ENCODE measurements around the gene ZNF511. TPM values are rescaled to one million over a fixed set of nuclear protein-coding genes. Genes with fewer than 3 reads are reported as not detected.

The ZNF511 gene
- polyA plus RNA-seq, 1 experiment, result 21.6 TPM

- ChIA-PET CTCF (no interaction called here), POLR2A (no interaction called here)
These were observed 24.4 kb downstream of the ZNF511 start for GRCh38 chr10:133332936-133333699.

GRCh38 chr10:133334503-133335245 is 26.0 kb downstream of the ZNF511 start:
- Histone ChIP-seq H3K9me3 (ENCODE audit: control insufficient read depth, insufficient read depth, low read length) (peaks cover 16% of the 10 kb centered on the region; the same call in 1 of the 2 replicates), H3K27me3 (ENCODE audit: control insufficient read depth, insufficient read depth, low read length) (peaks cover 55% of the 10 kb centered on the region), H3K4me3 (ENCODE audit: low read depth, low read length) (peak overlapping the region; percentile 48), H3K27ac (ENCODE audit: low read depth, low read length) (no peak overlapping the region)
- CTCF ChIA-PET, result no interaction called here
- TF ChIP-seq, protein P1, sequence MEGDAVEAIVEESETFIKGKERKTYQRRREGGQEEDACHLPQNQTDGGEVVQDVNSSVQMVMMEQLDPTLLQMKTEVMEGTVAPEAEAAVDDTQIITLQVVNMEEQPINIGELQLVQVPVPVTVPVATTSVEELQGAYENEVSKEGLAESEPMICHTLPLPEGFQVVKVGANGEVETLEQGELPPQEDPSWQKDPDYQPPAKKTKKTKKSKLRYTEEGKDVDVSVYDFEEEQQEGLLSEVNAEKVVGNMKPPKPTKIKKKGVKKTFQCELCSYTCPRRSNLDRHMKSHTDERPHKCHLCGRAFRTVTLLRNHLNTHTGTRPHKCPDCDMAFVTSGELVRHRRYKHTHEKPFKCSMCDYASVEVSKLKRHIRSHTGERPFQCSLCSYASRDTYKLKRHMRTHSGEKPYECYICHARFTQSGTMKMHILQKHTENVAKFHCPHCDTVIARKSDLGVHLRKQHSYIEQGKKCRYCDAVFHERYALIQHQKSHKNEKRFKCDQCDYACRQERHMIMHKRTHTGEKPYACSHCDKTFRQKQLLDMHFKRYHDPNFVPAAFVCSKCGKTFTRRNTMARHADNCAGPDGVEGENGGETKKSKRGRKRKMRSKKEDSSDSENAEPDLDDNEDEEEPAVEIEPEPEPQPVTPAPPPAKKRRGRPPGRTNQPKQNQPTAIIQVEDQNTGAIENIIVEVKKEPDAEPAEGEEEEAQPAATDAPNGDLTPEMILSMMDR (IDR thresholded peaks at IDR 0.05; ENCODE audit: low read depth, low read length), result no peak
- no peak for DNase-seq (ENCODE audit: low read depth, low spot score)
- POLR2A ChIA-PET, result interaction anchor here (0.7 kb wide), 1 partner anchor 36 kb away, joined by 3 read pairs; no protein-coding TSS in a partner anchor

More at GRCh38 chr10:133332936-133333699, 24.4 kb downstream of the ZNF511 start:
- H3K27ac ChIP-seq (ENCODE audit: low read depth, low read length), result no peak overlapping the region
- no peak for DNase-seq (ENCODE audit: low read depth, low spot score)
- H3K4me3 ChIP-seq (ENCODE audit: low read depth, low read length), result no peak overlapping the region
- TF ChIP-seq, protein P1 (IDR thresholded peaks at IDR 0.05; ENCODE audit: low read depth, low read length), result no peak
- peaks cover 55% of the 10 kb centered on the region for H3K27me3 ChIP-seq (ENCODE audit: control insufficient read depth, insufficient read depth, low read length)
- peaks cover 10% of the 10 kb centered on the region; the same call in 1 of the 2 replicates for H3K9me3 ChIP-seq (ENCODE audit: control insufficient read depth, insufficient read depth, low read length)

GRCh38 chr10:133335246-133336117 is 26.8 kb downstream of the ZNF511 start:
- Histone ChIP-seq H3K27ac (ENCODE audit: low read depth, low read length) (no peak overlapping the region), H3K4me3 (ENCODE audit: low read depth, low read length) (peak overlapping the region; percentile 48), H3K9me3 (ENCODE audit: control insufficient read depth, insufficient read depth, low read length) (peaks cover 19% of the 10 kb centered on the region; the same call in 1 of the 2 replicates), H3K27me3 (ENCODE audit: control insufficient read depth, insufficient read depth, low read length) (peaks cover 55% of the 10 kb centered on the region)
- CTCF ChIA-PET, result no interaction called here
- POLR2A ChIA-PET, result no interaction called here
- TF ChIP-seq, protein P1 (IDR thresholded peaks at IDR 0.05; ENCODE audit: low read depth, low read length), result no peak
- no peak for DNase-seq (ENCODE audit: low read depth, low spot score)

DNA sequence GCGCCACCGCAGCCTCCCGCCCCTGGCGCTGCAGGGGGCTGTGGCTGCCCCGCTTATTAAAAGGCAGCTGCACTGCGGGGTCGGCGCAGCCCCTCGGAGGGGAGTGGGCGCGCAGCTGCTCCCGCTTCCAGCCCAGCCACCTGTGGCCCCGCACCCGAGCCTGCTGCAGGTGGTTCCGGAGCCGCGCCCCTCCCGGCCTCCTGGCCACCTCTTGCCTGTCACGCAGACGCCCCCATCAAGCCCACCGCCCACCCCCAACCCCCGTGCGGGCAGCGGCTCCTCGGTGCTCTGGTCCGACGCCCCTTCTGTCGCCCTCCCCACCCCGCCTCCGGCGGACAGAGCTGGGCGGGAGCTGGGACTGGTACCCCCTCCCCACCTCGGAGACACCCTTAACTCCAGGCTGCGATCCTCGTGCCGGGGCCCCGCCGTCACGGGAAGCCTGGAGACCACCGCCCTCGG is 27.4 kb downstream of the ZNF511 start:
- TF ChIP-seq, protein P1 (IDR thresholded peaks at IDR 0.05; ENCODE audit: low read depth, low read length), result no peak
- no peak for DNase-seq (ENCODE audit: low read depth, low spot score)
- POLR2A ChIA-PET, result no interaction called here
- CTCF ChIA-PET, result no interaction called here
- Histone ChIP-seq H3K4me3 (ENCODE audit: low read depth, low read length) (no peak overlapping the region), H3K27me3 (ENCODE audit: control insufficient read depth, insufficient read depth, low read length) (peaks cover 51% of the 10 kb centered on the region), H3K27ac (ENCODE audit: low read depth, low read length) (no peak overlapping the region), H3K9me3 (ENCODE audit: control insufficient read depth, insufficient read depth, low read length) (peaks cover 19% of the 10 kb centered on the region; the same call in 1 of the 2 replicates)
